ENCODE results near the gene UROC1.

DNA sequence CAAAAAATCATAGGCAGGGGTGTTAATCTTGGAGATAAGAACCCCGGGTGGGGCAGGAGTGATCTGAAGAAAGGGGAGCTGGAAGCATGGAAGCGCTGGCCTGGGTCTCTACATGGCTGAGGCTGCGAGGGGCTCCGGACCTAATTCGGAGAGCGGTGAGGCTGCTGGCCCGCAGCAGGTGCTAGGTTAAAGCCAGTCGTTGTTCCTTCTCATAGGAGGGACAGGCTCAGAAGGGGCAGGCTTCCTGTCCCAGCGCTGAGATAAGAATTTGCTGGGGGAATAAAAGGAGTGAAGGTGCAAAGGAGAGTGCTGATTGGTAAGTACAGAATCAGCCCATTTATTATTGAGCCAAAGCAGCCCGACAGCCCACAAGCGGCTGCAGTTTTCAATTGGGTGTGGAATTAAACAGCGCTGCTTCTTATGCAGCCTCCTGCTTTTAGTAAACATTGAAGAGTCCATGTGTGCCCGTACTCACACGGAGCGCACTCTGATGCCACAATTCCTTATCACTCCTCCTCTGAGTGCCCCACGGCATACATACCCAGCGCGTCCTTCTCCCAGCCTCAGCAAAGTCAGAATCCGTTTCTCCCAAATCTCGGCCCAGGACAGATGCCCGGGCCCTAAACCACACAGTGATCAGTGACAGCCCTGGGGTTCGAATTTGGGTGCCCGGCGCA lies 23.5 kb upstream of the UROC1 start:
- TF ChIP-seq POLR2A (IDR thresholded peaks at IDR 0.05), result no peak
- TF ChIP-seq CTCF (IDR thresholded peaks at IDR 0.05), result no peak
- TF ChIP-seq POLR2AphosphoS5 (IDR thresholded peaks at IDR 0.05), result no peak
